SH-SY5Y (cell line): Measurements from ENCODE around the gene EPHB2.

Experiments used
- GATA2 ChIP-seq: IDR thresholded peaks from 2 replicates; pipeline ENCODE4 v1.6.1; 2011; ENCODE audit warnings: mild to moderate bottlenecking, low read depth, low read length
- GATA3 ChIP-seq: IDR thresholded peaks from 2 replicates; pipeline ENCODE4 v1.6.1; 2011; ENCODE audit warnings: low read depth, mild to moderate bottlenecking, low read length, moderate library complexity

DNA sequence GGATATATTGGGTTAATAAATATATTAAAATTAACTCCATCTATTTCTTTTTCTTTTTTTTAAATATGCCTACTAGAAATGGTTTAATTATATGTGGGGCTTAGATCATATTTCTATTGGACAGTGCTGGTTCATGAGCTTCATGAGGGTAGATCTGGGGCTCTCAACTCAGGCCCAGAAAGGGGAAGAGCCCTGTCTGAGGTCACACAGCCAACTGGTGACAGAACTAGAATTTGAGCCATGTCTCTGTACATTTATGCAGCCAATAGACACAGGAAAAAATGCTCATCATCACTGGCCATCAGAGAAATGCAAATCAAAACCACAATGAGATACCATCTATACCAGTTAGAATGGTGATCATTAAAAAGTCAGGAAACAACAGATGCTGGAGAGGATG is 5.1 kb upstream of the EPHB2 start:
- TF ChIP-seq GATA3, result no peak
- no peak for TF ChIP-seq GATA2
